Activated CD8-positive, alpha-beta memory T cell treated with anti-CD3 and anti-CD28 coated beads, Interleukin-2, amount 50 U/mL, for 1 hour (primary cell): ENCODE data around the gene SCAF4.
"Not testable (repeated sequence)": the region's sequence is repeated elsewhere in the genome, so short reads cannot be mapped to it uniquely, and the experiment has no call there.

Experiments used
- DNase-seq: peaks from one replicate; pipeline ENCODE4 v3.0.0-alpha.2; 2020; ENCODE audit errors: extremely low read depth

The SCAF4 gene

DNA sequence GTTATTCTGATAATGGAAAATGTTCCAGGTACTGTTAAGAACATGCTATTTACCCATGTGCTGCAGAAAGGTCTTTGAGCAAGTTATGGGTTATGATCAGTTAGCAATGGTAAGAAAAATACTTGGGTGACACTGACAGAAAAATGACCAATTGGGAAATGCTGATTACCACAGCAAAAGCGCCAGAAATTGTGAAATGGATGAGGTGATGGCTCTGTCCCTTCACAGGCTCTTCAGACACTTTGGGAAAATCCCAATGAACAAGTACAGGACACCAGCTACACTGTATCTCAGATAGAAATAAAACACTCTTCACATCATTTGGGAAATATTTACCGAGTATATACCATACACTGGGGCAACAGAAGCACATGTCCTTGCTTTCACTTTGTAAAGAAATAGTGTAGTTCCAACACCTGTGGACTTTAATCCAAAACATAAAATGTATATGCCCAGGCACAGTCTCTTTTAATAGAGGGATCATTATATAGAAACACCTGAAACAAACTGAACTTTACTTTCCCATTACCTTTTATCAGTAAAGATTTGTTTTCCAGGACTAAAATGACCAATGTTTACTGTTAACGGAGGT lies 58.5 kb downstream of the SCAF4 start:
- no peak for DNase-seq

DNA sequence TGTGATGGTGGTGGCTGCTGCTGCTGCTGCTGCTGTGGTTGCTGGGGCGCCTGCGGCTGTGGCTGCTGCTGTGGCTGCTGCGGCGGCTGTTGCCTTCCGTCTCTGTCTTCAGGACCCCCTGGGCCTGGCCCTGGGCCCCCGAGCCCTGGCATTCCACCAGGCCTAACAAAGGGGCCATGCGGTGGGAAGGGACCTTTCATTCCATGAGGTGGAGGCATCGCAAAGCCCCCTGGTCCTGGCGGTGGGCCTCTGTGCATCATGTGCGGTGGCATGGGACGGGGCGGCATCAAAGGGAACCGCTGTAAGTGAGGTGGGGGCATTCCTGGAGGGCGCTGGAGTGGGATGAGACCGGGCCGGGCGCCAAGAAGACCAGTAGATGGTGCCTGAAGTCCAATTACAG lies 60.0 kb downstream of the SCAF4 start:
- no peak for DNase-seq

DNA sequence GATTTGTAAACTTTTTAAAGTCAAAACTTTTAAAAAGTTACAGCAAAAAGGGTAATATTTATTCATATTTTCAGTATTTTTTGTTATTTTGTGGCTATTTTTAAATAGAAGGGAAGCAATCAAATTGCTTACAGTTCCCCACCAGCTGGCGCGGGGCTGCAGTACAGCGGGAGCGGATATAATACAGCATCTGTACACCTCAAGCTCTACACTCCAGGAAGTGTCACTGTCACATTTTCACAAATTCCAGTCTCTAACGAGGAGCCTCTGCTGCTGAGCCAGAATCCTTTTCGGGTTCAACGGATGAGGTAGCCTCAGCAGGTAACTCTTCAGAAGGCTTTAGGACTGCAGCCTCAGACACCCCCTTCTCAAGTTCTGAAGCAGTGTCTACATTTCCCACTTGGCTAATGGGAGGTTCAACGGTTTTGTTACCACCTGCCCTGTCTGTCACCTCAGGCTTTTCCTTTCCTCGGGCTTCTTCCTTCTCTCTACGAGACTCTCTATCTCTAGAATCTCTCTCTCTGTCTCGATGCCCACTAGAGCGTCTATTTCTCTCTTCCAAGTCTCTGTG lies 60.7 kb downstream of the SCAF4 start:
- DNase-seq: no peak

DNA sequence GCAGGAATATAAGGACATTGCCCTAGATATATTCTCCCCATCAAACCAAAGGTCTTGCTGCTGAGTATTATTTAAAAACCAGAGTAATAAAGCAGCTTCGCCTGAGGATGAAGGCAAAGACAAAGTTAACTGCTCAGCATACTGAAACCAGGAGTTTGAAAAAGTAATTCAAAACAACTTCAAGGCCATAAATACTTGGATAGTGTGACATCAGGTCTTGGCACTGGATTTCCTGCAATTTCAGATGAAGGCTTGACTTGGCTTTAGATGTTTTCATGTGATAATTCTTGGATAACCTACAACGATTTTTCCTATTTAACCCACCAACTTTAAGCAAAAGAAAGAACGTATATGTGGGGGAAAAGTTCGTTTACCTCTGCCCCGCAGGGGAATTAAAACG lies 61.8 kb downstream of the SCAF4 start:
- DNase-seq: no peak

DNA sequence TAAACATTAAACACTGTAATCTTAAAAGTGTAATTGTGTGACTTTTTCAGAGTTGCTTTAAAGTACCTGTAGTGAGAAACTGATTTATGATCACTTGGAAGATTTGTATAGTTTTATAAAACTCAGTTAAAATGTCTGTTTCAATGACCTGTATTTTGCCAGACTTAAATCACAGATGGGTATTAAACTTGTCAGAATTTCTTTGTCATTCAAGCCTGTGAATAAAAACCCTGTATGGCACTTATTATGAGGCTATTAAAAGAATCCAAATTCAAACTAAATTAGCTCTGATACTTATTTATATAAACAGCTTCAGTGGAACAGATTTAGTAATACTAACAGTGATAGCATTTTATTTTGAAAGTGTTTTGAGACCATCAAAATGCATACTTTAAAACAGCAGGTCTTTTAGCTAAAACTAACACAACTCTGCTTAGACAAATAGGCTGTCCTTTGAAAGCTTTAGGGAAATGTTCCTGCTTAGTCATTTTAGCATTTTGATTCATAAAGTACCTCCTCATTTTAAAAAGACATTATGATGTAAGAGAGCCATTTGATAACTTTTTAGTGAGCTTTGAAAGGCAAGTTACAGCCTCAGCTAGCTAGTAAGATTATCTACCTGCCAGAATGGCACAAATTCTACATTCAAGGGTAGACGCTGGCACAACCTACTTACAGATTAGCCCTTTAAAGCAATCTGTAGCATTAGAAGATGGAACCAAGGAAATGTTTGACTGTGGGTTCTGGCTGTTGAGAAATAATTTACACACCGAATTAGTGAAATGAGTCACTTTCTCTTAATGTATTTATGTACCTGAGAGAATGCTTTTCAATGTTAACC lies 63.0 kb downstream of the SCAF4 start:
- DNase-seq: no peak

DNA sequence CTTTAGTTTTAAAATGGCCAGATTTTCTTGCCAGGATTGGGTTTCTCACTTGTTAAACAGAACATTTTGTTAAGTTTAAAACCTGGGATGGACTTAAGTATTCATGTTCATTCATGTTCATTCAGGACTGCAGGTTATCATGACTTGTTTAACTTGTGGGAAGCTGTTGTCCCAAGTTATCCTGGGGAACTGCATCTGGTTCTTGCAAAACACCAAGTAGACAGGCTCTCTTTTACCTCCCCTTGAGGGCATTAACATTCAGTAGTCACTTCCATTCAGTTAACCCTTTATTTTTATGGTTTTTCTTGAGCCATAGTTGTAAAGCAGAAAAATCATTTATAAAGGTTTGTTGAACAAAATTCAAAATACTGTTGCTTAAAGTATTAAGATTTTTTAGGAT lies 64.3 kb downstream of the SCAF4 start:
- DNase-seq: no peak

DNA sequence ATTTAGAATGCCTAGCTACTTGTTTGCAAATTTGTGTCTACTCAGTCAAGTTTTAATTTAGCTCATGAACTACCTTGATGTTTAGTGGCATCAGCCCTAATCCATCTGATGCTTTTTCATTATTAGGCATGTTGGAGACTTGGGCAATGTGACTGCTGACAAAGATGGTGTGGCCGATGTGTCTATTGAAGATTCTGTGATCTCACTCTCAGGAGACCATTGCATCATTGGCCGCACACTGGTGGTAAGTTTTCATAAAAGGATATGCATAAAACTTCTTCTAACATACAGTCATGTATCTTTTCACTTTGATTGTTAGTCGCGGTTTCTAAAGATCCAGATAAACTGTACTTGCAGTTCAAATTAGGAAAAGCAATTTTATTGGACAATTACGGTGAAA lies 64.8 kb downstream of the SCAF4 start:
- no peak for DNase-seq

DNA sequence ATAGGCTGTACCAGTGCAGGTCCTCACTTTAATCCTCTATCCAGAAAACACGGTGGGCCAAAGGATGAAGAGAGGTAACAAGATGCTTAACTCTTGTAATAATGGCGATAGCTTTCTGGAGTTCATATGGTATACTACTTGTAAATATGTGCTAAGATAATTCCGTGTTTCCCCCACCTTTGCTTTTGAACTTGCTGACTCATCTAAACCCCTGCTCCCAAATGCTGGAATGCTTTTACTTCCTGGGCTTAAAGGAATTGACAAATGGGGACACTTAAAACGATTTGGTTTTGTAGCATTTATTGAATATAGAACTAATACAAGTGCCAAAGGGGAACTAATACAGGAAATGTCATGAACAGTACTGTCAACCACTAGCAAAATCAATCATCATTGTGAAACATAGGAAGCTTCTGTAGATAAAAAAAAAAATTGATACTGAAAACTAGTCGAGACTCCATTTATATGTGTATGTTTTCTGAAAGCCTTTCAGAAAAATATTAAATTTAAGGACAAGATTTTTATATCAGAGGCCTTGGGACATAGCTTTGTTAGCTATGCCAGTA lies 65.4 kb downstream of the SCAF4 start:
- no peak for DNase-seq

DNA sequence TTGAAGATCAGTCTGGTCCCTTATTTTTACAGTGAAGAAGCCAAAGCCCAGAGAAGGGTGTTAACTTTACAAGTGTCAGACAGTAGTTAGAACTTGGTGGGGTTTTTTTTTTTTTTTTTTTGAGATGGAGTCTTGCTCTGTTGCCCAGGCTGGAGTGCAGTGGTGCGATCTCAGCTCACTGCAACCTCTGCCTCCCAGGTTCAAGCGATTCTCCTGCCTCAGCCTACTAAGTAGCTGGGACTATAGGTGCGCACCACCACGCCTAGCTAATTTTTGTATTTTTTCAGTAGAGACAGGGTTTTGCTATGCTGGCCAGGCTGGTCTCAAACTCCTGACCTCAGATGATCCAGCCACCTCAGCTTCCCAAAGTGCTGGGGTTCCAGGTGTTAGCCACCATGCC lies 66.0 kb downstream of the SCAF4 start:
- DNase-seq: not testable (repeated sequence)

DNA sequence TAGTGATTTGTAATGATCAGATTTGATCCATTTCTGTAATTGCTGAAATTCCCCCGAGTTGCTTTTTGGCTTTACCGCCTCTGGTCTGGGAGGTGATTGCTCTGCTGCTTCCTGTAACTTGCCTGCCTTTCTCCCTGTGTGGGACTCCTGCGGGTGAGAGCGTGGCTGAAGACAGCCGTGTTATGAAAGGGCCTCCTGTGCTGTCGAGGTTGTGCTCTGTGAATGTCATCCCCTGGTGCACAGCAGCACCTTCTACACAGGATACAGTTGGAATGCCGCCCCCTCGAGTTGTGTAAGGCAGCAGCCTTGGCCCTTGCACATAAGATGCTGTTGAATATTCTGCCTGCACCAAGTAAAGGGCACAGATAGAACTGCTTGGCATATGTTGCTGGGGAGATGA lies 66.5 kb downstream of the SCAF4 start:
- DNase-seq: no peak

DNA sequence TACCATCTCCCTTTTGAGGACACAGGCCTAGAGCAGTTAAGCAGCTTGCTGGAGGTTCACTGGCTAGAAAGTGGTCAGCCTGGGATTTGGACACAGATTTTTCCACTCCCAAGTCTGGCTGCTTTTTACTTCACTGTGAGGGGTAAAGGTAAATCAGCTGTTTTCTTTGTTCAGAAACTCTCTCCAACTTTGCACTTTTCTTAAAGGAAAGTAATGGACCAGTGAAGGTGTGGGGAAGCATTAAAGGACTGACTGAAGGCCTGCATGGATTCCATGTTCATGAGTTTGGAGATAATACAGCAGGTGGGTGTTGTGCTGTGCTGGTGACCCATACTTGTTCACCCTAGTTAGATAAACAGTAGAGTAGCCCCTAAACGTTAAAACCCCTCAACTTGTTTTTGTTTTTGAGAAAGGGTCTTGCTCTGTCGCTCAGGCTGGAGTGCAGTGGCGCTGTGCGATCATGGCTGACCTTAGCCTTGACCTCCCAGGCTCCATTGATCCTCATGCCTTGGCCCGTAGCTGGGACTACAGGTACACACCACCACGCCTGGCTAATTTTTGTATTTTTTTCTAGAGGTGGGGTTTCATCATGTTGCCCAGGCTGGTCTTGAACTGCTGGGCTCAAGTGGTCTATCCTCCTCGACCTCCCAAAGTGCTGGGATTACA lies 68.2 kb downstream of the SCAF4 start:
- DNase-seq: no peak

DNA sequence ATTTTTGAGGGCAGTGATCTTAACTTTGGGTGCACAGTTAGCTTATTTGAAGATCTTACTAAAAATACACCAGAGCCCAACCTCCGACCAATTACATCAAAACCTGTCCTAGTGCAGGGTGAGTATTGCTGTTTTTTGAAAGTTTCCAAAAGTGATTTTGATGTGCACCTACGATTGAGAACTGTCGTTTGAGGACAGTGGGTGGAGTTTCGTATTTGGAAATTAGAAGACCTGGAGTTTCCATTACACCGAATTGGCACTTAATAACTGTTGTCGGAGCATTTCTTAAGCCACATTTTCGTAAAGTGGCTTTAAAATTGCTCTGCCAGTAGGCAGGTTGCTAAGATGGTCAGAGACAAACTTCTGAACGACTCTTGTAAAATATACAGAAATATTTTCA lies 71.3 kb downstream of the SCAF4 start:
- DNase-seq: no peak

DNA sequence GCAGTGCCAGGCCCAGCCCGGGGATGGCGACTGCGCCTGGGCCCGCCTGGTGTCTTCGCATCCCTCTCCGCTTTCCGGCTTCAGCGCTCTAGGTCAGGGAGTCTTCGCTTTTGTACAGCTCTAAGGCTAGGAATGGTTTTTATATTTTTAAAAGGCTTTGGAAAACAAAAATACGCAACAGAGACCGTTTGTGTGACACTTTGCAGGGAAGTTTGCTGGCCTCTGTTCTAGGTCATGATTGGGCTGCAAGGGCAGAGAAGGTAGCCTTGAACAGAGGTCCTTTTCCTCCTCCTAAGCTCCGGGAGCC lies 71.7 kb downstream of the SCAF4 start:
- DNase-seq: no peak

DNA sequence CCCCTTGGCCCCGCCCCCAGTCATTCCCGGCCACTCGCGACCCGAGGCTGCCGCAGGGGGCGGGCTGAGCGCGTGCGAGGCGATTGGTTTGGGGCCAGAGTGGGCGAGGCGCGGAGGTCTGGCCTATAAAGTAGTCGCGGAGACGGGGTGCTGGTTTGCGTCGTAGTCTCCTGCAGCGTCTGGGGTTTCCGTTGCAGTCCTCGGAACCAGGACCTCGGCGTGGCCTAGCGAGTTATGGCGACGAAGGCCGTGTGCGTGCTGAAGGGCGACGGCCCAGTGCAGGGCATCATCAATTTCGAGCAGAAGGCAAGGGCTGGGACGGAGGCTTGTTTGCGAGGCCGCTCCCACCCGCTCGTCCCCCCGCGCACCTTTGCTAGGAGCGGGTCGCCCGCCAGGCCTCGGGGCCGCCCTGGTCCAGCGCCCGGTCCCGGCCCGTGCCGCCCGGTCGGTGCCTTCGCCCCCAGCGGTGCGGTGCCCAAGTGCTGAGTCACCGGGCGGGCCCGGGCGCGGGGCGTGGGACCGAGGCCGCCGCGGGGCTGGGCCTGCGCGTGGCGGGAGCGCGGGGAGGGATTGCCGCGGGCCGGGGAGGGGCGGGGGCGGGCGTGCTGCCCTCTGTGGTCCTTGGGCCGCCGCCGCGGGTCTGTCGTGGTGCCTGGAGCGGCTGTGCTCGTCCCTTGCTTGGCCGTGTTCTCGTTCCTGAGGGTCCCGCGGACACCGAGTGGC lies 72.2 kb downstream of the SCAF4 start, which contains the start of gene SOD1:
Gene SOD1 (plus strand): TSS at position 158 of the 723 bp plus-strand sequence. CDS start 77 bp downstream, at position 235.
- peak; percentile 90 for DNase-seq

DNA sequence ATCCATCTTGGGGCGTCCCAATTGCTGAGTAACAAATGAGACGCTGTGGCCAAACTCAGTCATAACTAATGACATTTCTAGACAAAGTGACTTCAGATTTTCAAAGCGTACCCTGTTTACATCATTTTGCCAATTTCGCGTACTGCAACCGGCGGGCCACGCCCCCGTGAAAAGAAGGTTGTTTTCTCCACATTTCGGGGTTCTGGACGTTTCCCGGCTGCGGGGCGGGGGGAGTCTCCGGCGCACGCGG lies 72.7 kb downstream of the SCAF4 start:
- DNase-seq: no peak

DNA sequence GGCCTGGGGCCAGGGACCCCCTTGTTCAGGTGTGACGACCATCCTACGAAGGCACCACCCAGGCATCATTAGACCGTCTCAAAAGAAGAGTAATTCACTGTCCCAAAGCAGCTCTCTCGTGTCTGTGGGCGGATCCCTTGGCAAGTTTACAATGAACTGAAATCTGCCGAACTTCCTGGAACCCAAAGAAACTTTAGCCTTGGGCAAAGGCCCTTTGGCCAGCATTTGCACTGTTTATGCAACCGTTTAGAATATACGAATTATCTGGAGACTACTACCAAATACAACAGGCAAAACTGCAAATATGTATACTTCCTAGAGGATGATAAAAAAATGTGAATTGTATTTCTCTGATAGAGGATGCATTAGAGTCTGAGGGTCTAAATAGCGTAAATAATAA lies 73.9 kb downstream of the SCAF4 start:
- DNase-seq: no peak

DNA sequence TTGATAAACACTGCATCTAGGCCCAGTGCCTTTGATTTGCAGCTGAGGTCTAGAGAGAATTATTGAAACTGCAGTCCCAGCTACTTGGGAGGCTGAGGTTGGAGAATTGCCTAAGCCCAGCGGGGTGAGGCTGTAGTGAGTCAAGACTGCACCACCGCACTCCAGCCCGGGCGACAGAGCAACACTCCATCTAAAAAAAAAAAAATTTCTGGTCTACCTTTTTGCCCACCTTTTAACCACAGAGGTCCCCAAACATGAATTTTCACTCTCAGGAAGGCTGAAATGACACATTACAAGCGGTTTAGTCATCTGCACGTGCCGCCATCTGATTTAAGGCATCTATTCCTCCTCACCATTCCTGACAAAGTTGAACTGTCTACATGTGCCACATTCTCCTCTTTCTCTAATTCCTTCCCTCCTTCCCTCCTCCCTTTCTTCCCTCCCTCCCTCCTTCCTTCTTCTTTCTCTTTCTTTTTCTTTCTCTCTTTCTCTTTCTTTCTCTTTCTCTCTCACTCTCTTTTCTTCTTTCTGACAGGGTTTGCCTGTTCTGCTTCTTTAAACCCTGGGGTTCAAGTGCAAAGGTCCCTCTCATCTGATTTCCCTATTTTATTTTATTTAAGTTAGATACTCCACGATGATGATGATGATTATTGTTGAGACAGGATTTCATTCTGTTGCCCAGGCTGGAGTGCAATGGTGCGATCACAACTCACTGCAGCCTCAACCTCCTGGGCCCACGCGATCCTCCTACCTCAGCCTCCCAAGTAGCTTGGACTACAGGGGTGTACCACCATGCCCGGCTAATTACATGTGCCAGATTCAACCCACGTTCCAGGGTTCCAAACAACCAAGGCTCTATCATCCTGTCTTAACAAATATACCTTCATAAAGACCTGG lies 75.5 kb downstream of the SCAF4 start:
- no peak for DNase-seq

DNA sequence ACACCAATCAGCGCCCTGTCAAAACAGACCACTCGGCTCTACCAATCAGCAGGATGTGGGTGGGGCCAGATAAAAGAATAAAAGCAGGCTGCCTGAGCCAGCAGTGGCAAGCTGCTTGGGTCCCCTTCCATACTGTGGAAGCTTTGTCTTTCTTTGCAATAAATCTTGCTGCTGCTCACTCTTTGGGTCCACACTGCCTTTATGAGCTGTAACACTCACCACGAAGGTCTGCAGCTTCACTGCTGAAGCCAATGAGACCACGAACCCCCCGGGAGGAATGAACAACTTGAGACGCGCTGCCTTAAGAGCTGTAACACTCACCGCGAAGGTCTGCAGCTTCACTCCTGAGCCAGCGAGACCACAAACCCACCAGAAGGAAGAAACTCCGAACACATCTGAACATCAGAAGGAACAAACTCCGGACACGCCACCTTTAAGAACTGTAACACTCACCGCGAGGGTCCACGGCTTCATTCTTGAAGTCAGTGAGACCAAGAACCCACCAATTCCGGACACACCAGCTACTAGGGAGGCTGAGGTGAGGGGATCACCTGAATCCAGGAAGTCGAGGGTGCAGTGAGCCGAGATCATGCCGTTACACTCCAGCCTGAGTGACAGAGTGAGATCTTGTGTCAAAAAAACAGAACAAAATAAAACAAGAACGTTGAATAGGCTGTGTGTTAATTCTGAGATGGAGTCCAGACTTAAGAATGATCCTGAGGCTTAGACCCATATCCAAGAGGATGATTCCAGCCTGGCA lies 76.9 kb downstream of the SCAF4 start:
- DNase-seq: not testable (repeated sequence)

DNA sequence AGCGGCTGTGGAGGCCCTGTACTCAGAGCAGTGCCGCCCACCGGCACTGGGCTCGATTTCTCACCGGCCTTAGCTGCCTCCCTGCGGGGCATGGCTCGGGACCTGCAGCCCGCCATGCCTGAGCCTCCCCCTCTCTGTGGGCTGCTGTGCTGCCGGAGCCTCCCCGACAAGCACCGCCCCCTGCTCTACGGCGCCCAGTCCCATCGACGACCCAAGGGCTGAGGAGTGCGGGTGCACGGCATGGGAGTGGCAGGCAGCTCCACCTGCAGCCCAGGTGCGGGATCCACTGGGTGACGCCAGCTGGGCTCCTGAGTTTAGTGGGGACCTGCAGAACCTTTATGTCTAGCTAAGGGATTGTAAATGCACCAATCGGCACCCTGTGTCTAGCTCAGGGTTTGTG lies 77.6 kb downstream of the SCAF4 start:
- no peak for DNase-seq

DNA sequence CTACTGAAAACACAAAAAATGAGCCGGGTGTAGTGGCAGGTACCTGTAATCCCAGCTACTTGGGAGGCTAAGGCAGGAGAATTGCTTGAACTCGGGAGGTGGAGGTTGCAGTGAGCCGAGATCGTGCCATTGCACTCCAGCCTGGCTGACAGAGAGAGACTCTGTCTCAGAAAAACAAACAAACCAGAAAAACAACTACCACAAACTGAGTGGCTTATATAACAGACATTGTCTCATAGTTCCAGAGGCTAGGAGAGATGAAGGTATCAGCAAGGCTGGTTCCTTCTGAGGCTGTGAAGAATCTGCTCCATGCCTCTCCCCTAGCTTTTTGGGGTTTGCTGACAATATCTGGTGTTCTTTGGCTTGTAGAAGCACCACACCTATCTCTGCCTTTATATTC lies 80.4 kb downstream of the SCAF4 start:
- DNase-seq: not testable (repeated sequence)
